PC-9 (cell line): ENCODE measurements around the gene SLC9A4.

Experiments
- CTCF ChIP-seq: fragments of 200-600 bp; sonication (generic); conservative IDR thresholded peaks from 2 replicates; pipeline ENCODE4 v1.6.1; 2017; ENCODE audit warnings: mixed run types, antibody characterized with exemption, mild to moderate bottlenecking, moderate library complexity
- EZH2 ChIP-seq: fragments of 200-600 bp; sonication (generic); IDR thresholded peaks from 2 replicates; pipeline ENCODE4 v1.8.0; 2017; ENCODE audit warnings: antibody characterized with exemption, low read depth

- TF ChIP-seq CTCF (no peak), EZH2 (no peak)
Observed at GRCh38 chr2:102489646-102490045, 16.6 kb downstream of the SLC9A4 start.
